Vagina (tissue), 2 donors: Measurements from ENCODE around the gene TTC7B. TPM values are rescaled to one million over a fixed set of nuclear protein-coding genes. Genes with fewer than 3 reads are reported as not detected.

Experiments
- DNase-seq, 2 donors: peaks; one replicate each; pipeline ENCODE4 v3.0.0-alpha.2; 2017; ENCODE audit errors: extremely low spot score in 2 of 2
- H3K27ac ChIP-seq: fragments of 200-600 bp; sonication (generic); one replicate; pipeline ENCODE4 v1.5.1; 2019
- H3K27me3 ChIP-seq: fragments of 200-600 bp; sonication (generic); one replicate; pipeline ENCODE4 v1.5.1; 2019
- H3K36me3 ChIP-seq, 2 donors: fragments of 200-600 bp; sonication (generic); one replicate each; pipeline ENCODE4 v1.5.1; 2017 to 2019
- H3K4me1 ChIP-seq: fragments of 200-600 bp; sonication (generic); one replicate; pipeline ENCODE4 v1.5.1; 2019
- H3K4me3 ChIP-seq, 2 donors: fragments of 200-600 bp; sonication (generic); 1 replicate in 1 of 2; 2 replicates in 1 of 2; pipeline ENCODE4 v1.5.1; 2016 to 2019
- H3K9me3 ChIP-seq: fragments of 200-600 bp; sonication (generic); one replicate; pipeline ENCODE4 v1.5.1; 2019
- CTCF ChIP-seq, 3 experiments: fragments of 450-650 bp in 2 of 3; fragments of 200-600 bp in 1 of 3; sonication (generic) in 1 of 3; IDR thresholded peaks; one replicate each; pipeline ENCODE4 v1.5.1; 2017 to 2019; ENCODE audit warnings: antibody characterized with exemption in 3 of 3, mild to moderate bottlenecking in 2 of 3, moderate library complexity in 2 of 3
- POLR2A ChIP-seq, 2 donors: fragments of 450-650 bp; IDR thresholded peaks; one replicate each; pipeline ENCODE4 v1.6.1; 2017; ENCODE audit warnings: antibody characterized with exemption in 2 of 2, mild to moderate bottlenecking in 2 of 2, moderate library complexity in 2 of 2
- POLR2AphosphoS5 ChIP-seq, 2 donors: sonication (generic); formaldehyde crosslinking; IDR thresholded peaks; one replicate each; pipeline ENCODE4 v1.9.0; 2017; ENCODE audit warnings: antibody characterized with exemption in 2 of 2, mild to moderate bottlenecking in 2 of 2, low read depth in 1 of 2; ENCODE audit not compliant: insufficient read depth in 1 of 2
- intact Hi-C: fragments of 100-400 bp; cut with DNase I; formaldehyde crosslinking; loops from one replicate; pipeline ENCODE4 v1.15.1; 2023
- total RNA-seq: library from RNA; depleted of rRNA; stranded (reverse); fragments of >200 nt; gene quantifications from one replicate; pipeline ENCODE4 v1.2.3, GENCODE V29; 2016

Gene TTC7B
- total RNA-seq, 1 donor from 2014 or later = 56.0 TPM

DNA sequence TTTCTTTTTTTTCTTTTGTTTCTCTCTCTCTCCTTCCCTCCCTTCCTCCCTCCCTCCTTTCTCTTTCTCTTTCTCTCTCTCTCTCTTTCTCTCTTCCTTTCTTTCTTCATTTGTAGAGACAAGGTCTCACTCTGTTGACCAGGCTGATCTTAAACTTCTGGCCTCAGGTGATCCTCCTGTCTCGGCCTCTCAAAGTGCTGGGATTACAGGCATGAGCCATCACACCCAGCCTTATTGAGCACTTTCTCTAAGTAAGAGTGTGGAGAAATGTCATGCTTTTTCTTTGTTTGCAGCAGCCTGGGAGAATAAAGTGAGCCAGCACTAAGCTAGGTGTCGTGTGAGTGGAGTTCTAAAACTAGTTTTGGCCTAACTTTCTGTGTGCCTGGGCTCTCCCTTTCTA is 74.0 kb downstream of the TTC7B start:
- no peaks in the 10 kb centered on the region for H3K36me3 ChIP-seq

GRCh38 chr14:90741682-90741946 is 74.6 kb downstream of the TTC7B start:
- no peak overlapping the region for H3K4me3 ChIP-seq
- no peaks in the 10 kb centered on the region for H3K9me3 ChIP-seq
- TF ChIP-seq POLR2A (IDR thresholded peaks at IDR 0.05) = no peak
- TF ChIP-seq POLR2AphosphoS5 (IDR thresholded peaks at IDR 0.05; ENCODE audit: insufficient read depth in 1 of 2, low read depth in 1 of 2) = no peak
- no peak for TF ChIP-seq CTCF (IDR thresholded peaks at IDR 0.05)
- no peak for DNase-seq
- no peaks in the 10 kb centered on the region for H3K36me3 ChIP-seq
- no peak overlapping the region for H3K27ac ChIP-seq
- intact Hi-C loops = no loop called here
- no peaks in the 10 kb centered on the region for H3K27me3 ChIP-seq
- no peaks in the 10 kb centered on the region for H3K4me1 ChIP-seq

More for the DNA sequence above, 74.0 kb downstream of the TTC7B start:
- Histone ChIP-seq H3K4me1 (no peaks in the 10 kb centered on the region), H3K27me3 (no peaks in the 10 kb centered on the region), H3K9me3 (no peaks in the 10 kb centered on the region), H3K27ac (no peak overlapping the region), H3K4me3 (no peak overlapping the region)
- DNase-seq = peak in 1 of 2 donors; percentile 10
- intact Hi-C loops = no loop called here
- no peak for TF ChIP-seq CTCF (IDR thresholded peaks at IDR 0.05)
- no peak for TF ChIP-seq POLR2AphosphoS5 (IDR thresholded peaks at IDR 0.05; ENCODE audit: insufficient read depth in 1 of 2, low read depth in 1 of 2)
- TF ChIP-seq POLR2A (IDR thresholded peaks at IDR 0.05) = no peak

GRCh38 chr14:90740946-90741681 is 75.1 kb downstream of the TTC7B start:
- intact Hi-C loops = no loop called here
- no peaks in the 10 kb centered on the region for H3K4me1 ChIP-seq
- TF ChIP-seq CTCF (IDR thresholded peaks at IDR 0.05) (no peak), POLR2AphosphoS5 (IDR thresholded peaks at IDR 0.05; ENCODE audit: insufficient read depth in 1 of 2, low read depth in 1 of 2) (no peak), POLR2A (IDR thresholded peaks at IDR 0.05) (no peak)
- H3K27ac ChIP-seq = no peak overlapping the region
- no peaks in the 10 kb centered on the region for H3K36me3 ChIP-seq
- H3K9me3 ChIP-seq = no peaks in the 10 kb centered on the region
- no peak overlapping the region for H3K4me3 ChIP-seq
- H3K27me3 ChIP-seq = no peaks in the 10 kb centered on the region
- peak in 1 of 2 donors; percentile 52 for DNase-seq

GRCh38 chr14:90740081-90740480 is 76.1 kb downstream of the TTC7B start:
- Histone ChIP-seq H3K27me3 (no peaks in the 10 kb centered on the region), H3K27ac (no peak overlapping the region), H3K4me3 (no peak overlapping the region), H3K4me1 (no peaks in the 10 kb centered on the region), H3K9me3 (no peaks in the 10 kb centered on the region), H3K36me3 (no peaks in the 10 kb centered on the region)
- peak in 1 of 2 donors; percentile 34 for DNase-seq
- intact Hi-C loops = no loop called here
- TF ChIP-seq POLR2A (IDR thresholded peaks at IDR 0.05) (no peak), CTCF (IDR thresholded peaks at IDR 0.05) (no peak), POLR2AphosphoS5 (IDR thresholded peaks at IDR 0.05; ENCODE audit: insufficient read depth in 1 of 2, low read depth in 1 of 2) (no peak)

GRCh38 chr14:90739318-90740068 is 76.7 kb downstream of the TTC7B start:
- peak; percentile 9 to 42 for DNase-seq
- intact Hi-C loops = no loop called here

More at GRCh38 chr14:90739318-90740068, 76.7 kb downstream of the TTC7B start:
- Histone ChIP-seq H3K4me1 (no peaks in the 10 kb centered on the region), H3K27me3 (no peaks in the 10 kb centered on the region), H3K4me3 (no peak overlapping the region), H3K27ac (no peak overlapping the region), H3K9me3 (no peaks in the 10 kb centered on the region), H3K36me3 (no peaks in the 10 kb centered on the region)
- TF ChIP-seq CTCF (IDR thresholded peaks at IDR 0.05) (no peak), POLR2AphosphoS5 (IDR thresholded peaks at IDR 0.05; ENCODE audit: insufficient read depth in 1 of 2, low read depth in 1 of 2) (no peak), POLR2A (IDR thresholded peaks at IDR 0.05) (no peak)
